GM23248 (cell line): Measurements from ENCODE around the gene CLEC2D.

Source experiments
- EZH2 ChIP-seq: fragments of 200-600 bp; sonication (generic); IDR thresholded peaks from 2 replicates; pipeline ENCODE4 v1.6.1; 2018; ENCODE audit warnings: antibody characterized with exemption, mild to moderate bottlenecking; ENCODE audit not compliant: insufficient read depth, poor library complexity, severe bottlenecking
- EZH2phosphoT487 ChIP-seq: fragments of 200-600 bp; sonication (generic); IDR thresholded peaks from 2 replicates; pipeline ENCODE4 v1.6.1; 2018; ENCODE audit warnings: antibody characterized with exemption, moderate library complexity, mild to moderate bottlenecking, low read depth; ENCODE audit not compliant: insufficient read depth

- TF ChIP-seq EZH2phosphoT487: no peak
- TF ChIP-seq EZH2: no peak
These were observed 47.8 kb downstream of the CLEC2D start for GRCh38 chr12:9717070-9717925.
